RWPE2 (cell line): ENCODE results near the gene SNU13.

Experiments
- ATAC-seq: fragments of 200-7000 bp; cut with Tn5 transposase; 3 replicates; pipeline ENCODE4 v1.9.1; 2021; ENCODE audit warnings: low read depth
- DNase-seq: peaks from one replicate; pipeline ENCODE4 v3.0.0-alpha.2; 2020; ENCODE audit warnings: low spot score
- H3K27ac ChIP-seq: fragments of 450-650 bp; 2 replicates; pipeline ENCODE4 v1.5.1; 2017; ENCODE audit warnings: mild to moderate bottlenecking; ENCODE audit not compliant: poor library complexity, severe bottlenecking
- H3K27me3 ChIP-seq: fragments of 250-450 bp; sonication (Bioruptor Pico); 2 replicates; pipeline ENCODE4 v1.5.1; 2021; ENCODE audit warnings: mild to moderate bottlenecking, moderate library complexity; ENCODE audit not compliant: insufficient read depth, poor library complexity, severe bottlenecking
- H3K36me3 ChIP-seq: fragments of 250-450 bp; sonication (Bioruptor Pico); 2 replicates; pipeline ENCODE4 v1.5.1; 2020; ENCODE audit warnings: low read depth, mild to moderate bottlenecking, moderate library complexity
- H3K4me1 ChIP-seq: fragments of 250-450 bp; sonication (Bioruptor Pico); 2 replicates; pipeline ENCODE4 v1.5.1; 2021; ENCODE audit warnings: mild to moderate bottlenecking, moderate library complexity; ENCODE audit not compliant: insufficient read depth, poor library complexity, severe bottlenecking
- H3K4me3 ChIP-seq: fragments of 250-450 bp; sonication (Bioruptor Pico); 2 replicates; pipeline ENCODE4 v1.5.1; 2021; ENCODE audit warnings: mild to moderate bottlenecking, moderate library complexity; ENCODE audit not compliant: severe bottlenecking
- H3K9me3 ChIP-seq: fragments of 250-450 bp; sonication (Bioruptor Pico); 2 replicates; pipeline ENCODE4 v1.5.1; 2021; ENCODE audit warnings: mild to moderate bottlenecking, moderate library complexity; ENCODE audit not compliant: severe bottlenecking
- TF ChIP-seq, protein P1 (sequence below): fragments of 450-650 bp; IDR thresholded peaks from one replicate; pipeline ENCODE4 v1.5.1; 2017; ENCODE audit warnings: mild to moderate bottlenecking, moderate library complexity; ENCODE audit not compliant: poor library complexity, severe bottlenecking

Gene SNU13

DNA sequence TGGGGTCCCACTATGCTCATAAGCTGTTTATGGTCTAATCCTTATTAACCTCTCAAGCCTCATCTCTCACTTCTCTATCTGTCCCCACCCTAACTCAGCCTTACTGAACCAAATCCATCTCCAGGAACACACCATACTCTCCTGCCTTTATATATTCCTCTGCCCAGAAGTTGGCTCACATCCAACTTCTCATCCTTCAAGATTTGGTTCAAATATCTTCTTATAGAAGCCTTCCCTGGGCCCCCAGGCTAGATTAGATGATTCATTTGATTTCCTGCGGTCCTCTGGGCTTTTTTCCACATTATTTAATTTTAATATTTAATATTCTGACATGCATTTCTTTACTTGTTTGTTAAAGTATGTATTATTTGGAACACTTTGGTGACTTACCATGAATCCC, 33.8 kb upstream of the SNU13 start:
- ATAC-seq (no peak), DNase-seq (no peak)

DNA sequence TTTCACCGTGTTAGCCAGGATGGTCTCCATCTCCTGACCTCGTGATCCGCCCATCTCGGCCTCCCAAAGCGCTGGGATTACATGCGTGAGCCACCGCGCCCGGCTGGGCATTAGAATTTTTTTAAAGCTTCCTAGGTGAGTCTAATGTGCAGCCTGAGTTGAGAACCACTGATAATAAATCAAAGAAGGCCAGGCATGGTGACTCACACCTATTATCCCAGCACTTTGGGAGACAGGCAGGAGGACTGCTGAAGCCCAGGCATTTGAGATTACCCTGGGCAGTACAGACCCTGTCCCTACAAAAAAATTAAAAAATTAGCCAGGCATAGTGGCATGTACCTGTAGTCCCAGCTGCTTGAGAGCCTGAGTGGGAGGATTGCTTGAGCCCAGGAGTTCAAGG, 24.3 kb upstream of the SNU13 start:
- Histone ChIP-seq H3K27ac (no peak overlapping the region), H3K27me3 (no peaks in the 10 kb centered on the region), H3K9me3 (no peaks in the 10 kb centered on the region), H3K4me1 (no peaks in the 10 kb centered on the region), H3K4me3 (no peak overlapping the region), H3K36me3 (no peaks in the 10 kb centered on the region)
- TF ChIP-seq, protein P1, sequence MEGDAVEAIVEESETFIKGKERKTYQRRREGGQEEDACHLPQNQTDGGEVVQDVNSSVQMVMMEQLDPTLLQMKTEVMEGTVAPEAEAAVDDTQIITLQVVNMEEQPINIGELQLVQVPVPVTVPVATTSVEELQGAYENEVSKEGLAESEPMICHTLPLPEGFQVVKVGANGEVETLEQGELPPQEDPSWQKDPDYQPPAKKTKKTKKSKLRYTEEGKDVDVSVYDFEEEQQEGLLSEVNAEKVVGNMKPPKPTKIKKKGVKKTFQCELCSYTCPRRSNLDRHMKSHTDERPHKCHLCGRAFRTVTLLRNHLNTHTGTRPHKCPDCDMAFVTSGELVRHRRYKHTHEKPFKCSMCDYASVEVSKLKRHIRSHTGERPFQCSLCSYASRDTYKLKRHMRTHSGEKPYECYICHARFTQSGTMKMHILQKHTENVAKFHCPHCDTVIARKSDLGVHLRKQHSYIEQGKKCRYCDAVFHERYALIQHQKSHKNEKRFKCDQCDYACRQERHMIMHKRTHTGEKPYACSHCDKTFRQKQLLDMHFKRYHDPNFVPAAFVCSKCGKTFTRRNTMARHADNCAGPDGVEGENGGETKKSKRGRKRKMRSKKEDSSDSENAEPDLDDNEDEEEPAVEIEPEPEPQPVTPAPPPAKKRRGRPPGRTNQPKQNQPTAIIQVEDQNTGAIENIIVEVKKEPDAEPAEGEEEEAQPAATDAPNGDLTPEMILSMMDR = no peak
- ATAC-seq (peak; percentile 72), DNase-seq (no peak)

More for the DNA sequence above, 33.8 kb upstream of the SNU13 start:
- no peak overlapping the region for H3K27ac ChIP-seq
- no peaks in the 10 kb centered on the region for H3K4me1 ChIP-seq
- no peaks in the 10 kb centered on the region for H3K36me3 ChIP-seq
- no peaks in the 10 kb centered on the region for H3K9me3 ChIP-seq
- no peak overlapping the region for H3K4me3 ChIP-seq
- TF ChIP-seq, protein P1 = no peak
- H3K27me3 ChIP-seq = no peaks in the 10 kb centered on the region

DNA sequence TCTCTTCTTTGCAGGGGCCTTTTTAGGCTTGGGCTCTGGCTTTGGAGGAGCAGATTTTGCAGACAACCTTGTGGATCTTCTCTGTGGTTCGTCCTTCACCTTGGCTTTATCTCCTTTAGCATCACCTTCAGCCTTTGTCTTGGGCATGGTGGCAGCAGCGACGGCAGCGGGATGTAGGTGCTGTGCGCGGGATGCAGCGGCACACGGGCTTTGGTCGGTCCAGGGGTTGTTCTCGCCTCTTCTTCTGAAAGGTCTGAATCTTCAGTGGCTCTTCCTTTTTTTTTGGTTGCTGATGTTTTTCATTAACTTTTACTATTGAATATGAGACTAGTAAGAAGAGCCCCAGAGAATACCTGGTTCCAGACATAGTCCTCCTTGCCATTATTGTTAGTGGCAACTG, 20.7 kb upstream of the SNU13 start:
- TF ChIP-seq, protein P1 = no peak
- H3K36me3 ChIP-seq = no peaks in the 10 kb centered on the region
- no peak overlapping the region for H3K4me3 ChIP-seq
- H3K4me1 ChIP-seq = no peaks in the 10 kb centered on the region
- H3K27me3 ChIP-seq = no peaks in the 10 kb centered on the region
- no peak overlapping the region for H3K27ac ChIP-seq
- no peak for DNase-seq
- ATAC-seq = no peak
- H3K9me3 ChIP-seq = no peaks in the 10 kb centered on the region

DNA sequence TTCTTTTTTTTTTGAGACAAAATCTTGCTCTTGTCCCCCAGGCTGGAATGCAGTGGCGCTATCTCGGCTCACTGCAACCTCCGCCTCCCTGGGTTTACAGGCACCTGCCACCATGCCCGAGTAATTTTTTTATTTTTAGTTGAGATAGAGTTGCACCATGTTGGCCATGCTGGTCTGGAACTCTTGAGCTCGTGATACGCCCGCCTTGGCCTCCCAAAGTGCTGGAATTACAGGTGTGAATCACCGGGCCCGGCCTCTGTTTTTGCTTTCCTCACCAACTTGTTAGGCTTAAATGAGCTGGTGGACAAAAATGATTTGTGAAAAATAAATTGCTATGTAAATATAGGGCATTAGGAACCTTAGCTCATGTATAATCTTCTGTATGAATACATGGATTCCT, 14.1 kb upstream of the SNU13 start:
- H3K9me3 ChIP-seq = no peaks in the 10 kb centered on the region
- ATAC-seq = no peak
- no peak overlapping the region for H3K27ac ChIP-seq
- no peak for DNase-seq
- TF ChIP-seq, protein P1 = no peak
- H3K27me3 ChIP-seq = no peaks in the 10 kb centered on the region
- no peak overlapping the region for H3K4me3 ChIP-seq
- no peaks in the 10 kb centered on the region for H3K4me1 ChIP-seq
- H3K36me3 ChIP-seq = no peaks in the 10 kb centered on the region

GRCh38 chr22:41700108-41700364, 11.4 kb upstream of the SNU13 start:
- H3K27ac ChIP-seq = no peak overlapping the region
- TF ChIP-seq, protein P1 = no peak

More at GRCh38 chr22:41700108-41700364, 11.4 kb upstream of the SNU13 start:
- Histone ChIP-seq H3K36me3 (no peaks in the 10 kb centered on the region), H3K27me3 (no peaks in the 10 kb centered on the region), H3K9me3 (no peaks in the 10 kb centered on the region), H3K4me3 (no peak overlapping the region), H3K4me1 (no peaks in the 10 kb centered on the region)
- ATAC-seq (no peak), DNase-seq (no peak)
